GM12873 (cell line): ENCODE results near the gene SLC1A2.

ENCODE experiments used
- CTCF ChIP-seq: IDR thresholded peaks from 2 replicates; pipeline ENCODE4 v1.5.1; 2012; ENCODE audit warnings: low read depth, mild to moderate bottlenecking, moderate library complexity, low read length, control low read depth; ENCODE audit not compliant: insufficient read depth; ENCODE audit errors: missing control alignments

The SLC1A2 gene

GRCh38 chr11:35287344-35287890 is 131.9 kb downstream of the SLC1A2 start:
- TF ChIP-seq CTCF = no peak

GRCh38 chr11:35286126-35286525 is 133.2 kb downstream of the SLC1A2 start:
- no peak for TF ChIP-seq CTCF

GRCh38 chr11:35285471-35285870 is 133.9 kb downstream of the SLC1A2 start:
- TF ChIP-seq CTCF = no peak

GRCh38 chr11:35282221-35282882 is 137.0 kb downstream of the SLC1A2 start:
- no peak for TF ChIP-seq CTCF

- TF ChIP-seq CTCF = no peak
Observed at GRCh38 chr11:35281169-35281688, 138.1 kb downstream of the SLC1A2 start.

GRCh38 chr11:35280727-35281126 is 138.6 kb downstream of the SLC1A2 start:
- no peak for TF ChIP-seq CTCF

- no peak for TF ChIP-seq CTCF
Observed at GRCh38 chr11:35277827-35278226, 141.5 kb downstream of the SLC1A2 start.
